ENCODE data around the gene RRAGA.
"Not testable (repeated sequence)": the region's sequence is repeated elsewhere in the genome, so short reads cannot be mapped to it uniquely, and the experiment has no call there.

Gene RRAGA

GRCh38 chr9:19048966-19049916 lies at the start of gene RRAGA:
RRAGA (plus strand) TSS chr9:19049427; CDS start chr9:19049660, 233 bp downstream.
- DNase-seq (ENCODE audit: low read depth): peak; percentile 90
- peak; percentile 89 for TF ChIP-seq CTCF (conservative IDR thresholded peaks at IDR 0.05; ENCODE audit: low read depth, low read length)
- peak within 1 kb of the TSS; percentile 89 for H3K4me3 ChIP-seq (ENCODE audit: low read length)

- TF ChIP-seq CTCF (conservative IDR thresholded peaks at IDR 0.05; ENCODE audit: low read depth, low read length): no peak
- no peak overlapping the region for H3K4me3 ChIP-seq (ENCODE audit: low read length)
- no peak for DNase-seq (ENCODE audit: low read depth)
Measured at GRCh38 chr9:19000133-19000532, 49.1 kb upstream of the RRAGA start.

GRCh38 chr9:19009391-19009965 lies 39.7 kb upstream of the RRAGA start:
- no peak for DNase-seq (ENCODE audit: low read depth)
- no peak overlapping the region for H3K4me3 ChIP-seq (ENCODE audit: low read length)
- no peak for TF ChIP-seq CTCF (conservative IDR thresholded peaks at IDR 0.05; ENCODE audit: low read depth, low read length)

- H3K4me3 ChIP-seq (ENCODE audit: low read length): no peak overlapping the region
- no peak for TF ChIP-seq CTCF (conservative IDR thresholded peaks at IDR 0.05; ENCODE audit: low read depth, low read length)
- no peak for DNase-seq (ENCODE audit: low read depth)
Measured at GRCh38 chr9:19018201-19018600, 31.0 kb upstream of the RRAGA start.

GRCh38 chr9:19020886-19021455 lies 28.3 kb upstream of the RRAGA start:
- no peak overlapping the region for H3K4me3 ChIP-seq (ENCODE audit: low read length)
- DNase-seq (ENCODE audit: low read depth): no peak
- no peak for TF ChIP-seq CTCF (conservative IDR thresholded peaks at IDR 0.05; ENCODE audit: low read depth, low read length)

- not testable (repeated sequence) for DNase-seq (ENCODE audit: low read depth); H3K4me3 ChIP-seq (ENCODE audit: low read length)
Measured at GRCh38 chr9:19021649-19022048, 27.6 kb upstream of the RRAGA start.

GRCh38 chr9:19022206-19022605 lies 27.0 kb upstream of the RRAGA start:
- no peak overlapping the region for H3K4me3 ChIP-seq (ENCODE audit: low read length)
- TF ChIP-seq CTCF (conservative IDR thresholded peaks at IDR 0.05; ENCODE audit: low read depth, low read length): no peak
- DNase-seq (ENCODE audit: low read depth): no peak
